Activated B cell treated with CpG ODN at 0.5 μM for 24 hours (primary cell): ENCODE results near the gene OAT. TPM values are rescaled to one million over a fixed set of nuclear protein-coding genes. Genes with fewer than 3 reads are reported as not detected.

Experiments
- ATAC-seq: fragments of 200-7000 bp; cut with Tn5 transposase; one replicate; pipeline ENCODE4 v1.10.0; 2021; ENCODE audit warnings: low read depth, mild to moderate bottlenecking, moderate library complexity
- CTCF ChIA-PET: fragments of 350-600 bp; sonication (Branson Sonifier 250); formaldehyde crosslinking; loops from one replicate; lab custom pipeline; 2021; ENCODE audit warnings: antibody characterized with exemption; lab: Charles Lee
- POLR2A ChIA-PET: fragments of 350-600 bp; sonication (Branson Sonifier 250); formaldehyde crosslinking; loops from one replicate; lab custom pipeline; 2021; ENCODE audit warnings: antibody characterized with exemption; lab: Charles Lee
- DNase-seq: peaks from one replicate; pipeline ENCODE4 v3.0.0; 2022
- H3K27ac Mint-ChIP-seq: one replicate; pipeline ENCODE4 v1.8.0; 2020; ENCODE audit warnings: mixed read lengths
- H3K27me3 Mint-ChIP-seq: one replicate; pipeline ENCODE4 v1.8.0; 2021; ENCODE audit warnings: mixed read lengths
- H3K36me3 Mint-ChIP-seq: one replicate; pipeline ENCODE4 v1.8.0; 2021; ENCODE audit warnings: low read depth, mixed read lengths
- H3K4me1 Mint-ChIP-seq: one replicate; pipeline ENCODE4 v1.8.0; 2021; ENCODE audit warnings: mixed read lengths
- H3K4me3 Mint-ChIP-seq: one replicate; pipeline ENCODE4 v1.8.0; 2020; ENCODE audit warnings: mild to moderate bottlenecking, mixed read lengths
- H3K9me3 Mint-ChIP-seq: one replicate; pipeline ENCODE4 v1.8.0; 2020; ENCODE audit warnings: mixed read lengths
- intact Hi-C: fragments of 100-400 bp; cut with micrococcal nuclease; formaldehyde crosslinking; loops from one replicate; pipeline ENCODE4 v1.15.1; 2024
- total RNA-seq: library from RNA; stranded (reverse); gene quantifications from 2 replicates; pipeline ENCODE4 v1.2.3, GENCODE V29; 2022
- TF ChIP-seq, protein P1 (sequence below): fragments of 200-600 bp; IDR thresholded peaks from one replicate; pipeline ENCODE4 v1.8.0; 2022; ENCODE audit warnings: antibody characterized with exemption, mild to moderate bottlenecking

Gene OAT
- total RNA-seq, 1 donor from 2014 or later, result 20.1 TPM

GRCh38 chr10:124433461-124433860 is 14.7 kb upstream of the OAT start:
- CTCF ChIA-PET, result no interaction called here
- POLR2A ChIA-PET, result no interaction called here
- Mint-ChIP-seq H3K27ac (no peak overlapping the region), H3K36me3 (no peaks in the 10 kb centered on the region), H3K9me3 (no peaks in the 10 kb centered on the region), H3K27me3 (peaks cover 25% of the 10 kb centered on the region), H3K4me3 (no peak overlapping the region), H3K4me1 (peaks cover 7% of the 10 kb centered on the region)
- ATAC-seq, result no peak
- intact Hi-C loops, result no loop called here
- DNase-seq, result no peak
- TF ChIP-seq, protein P1, sequence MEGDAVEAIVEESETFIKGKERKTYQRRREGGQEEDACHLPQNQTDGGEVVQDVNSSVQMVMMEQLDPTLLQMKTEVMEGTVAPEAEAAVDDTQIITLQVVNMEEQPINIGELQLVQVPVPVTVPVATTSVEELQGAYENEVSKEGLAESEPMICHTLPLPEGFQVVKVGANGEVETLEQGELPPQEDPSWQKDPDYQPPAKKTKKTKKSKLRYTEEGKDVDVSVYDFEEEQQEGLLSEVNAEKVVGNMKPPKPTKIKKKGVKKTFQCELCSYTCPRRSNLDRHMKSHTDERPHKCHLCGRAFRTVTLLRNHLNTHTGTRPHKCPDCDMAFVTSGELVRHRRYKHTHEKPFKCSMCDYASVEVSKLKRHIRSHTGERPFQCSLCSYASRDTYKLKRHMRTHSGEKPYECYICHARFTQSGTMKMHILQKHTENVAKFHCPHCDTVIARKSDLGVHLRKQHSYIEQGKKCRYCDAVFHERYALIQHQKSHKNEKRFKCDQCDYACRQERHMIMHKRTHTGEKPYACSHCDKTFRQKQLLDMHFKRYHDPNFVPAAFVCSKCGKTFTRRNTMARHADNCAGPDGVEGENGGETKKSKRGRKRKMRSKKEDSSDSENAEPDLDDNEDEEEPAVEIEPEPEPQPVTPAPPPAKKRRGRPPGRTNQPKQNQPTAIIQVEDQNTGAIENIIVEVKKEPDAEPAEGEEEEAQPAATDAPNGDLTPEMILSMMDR, result no peak

DNA sequence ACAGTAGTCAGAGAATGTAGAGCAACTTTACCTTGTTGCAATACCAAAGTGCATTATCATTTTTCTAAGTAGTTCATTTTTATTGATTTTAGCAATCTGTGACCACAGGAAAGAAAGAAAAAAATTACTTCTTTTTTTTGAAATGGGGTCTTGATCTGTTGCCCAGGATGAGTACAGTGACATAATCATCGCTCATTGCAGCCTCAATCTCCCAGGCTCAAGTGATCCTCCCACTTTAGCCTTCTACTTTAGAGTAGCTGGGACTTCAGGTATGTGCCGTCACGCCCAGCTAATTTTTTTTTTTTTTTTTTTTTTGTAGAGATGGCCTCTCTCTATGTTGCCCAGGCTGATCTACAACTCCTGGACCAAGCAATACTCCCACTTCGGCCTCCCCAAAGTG is 11.4 kb upstream of the OAT start:
- Mint-ChIP-seq H3K36me3 (no peaks in the 10 kb centered on the region), H3K9me3 (no peaks in the 10 kb centered on the region), H3K4me1 (no peaks in the 10 kb centered on the region), H3K27ac (no peak overlapping the region), H3K4me3 (no peak overlapping the region), H3K27me3 (peaks cover 23% of the 10 kb centered on the region)
- intact Hi-C loops, result no loop called here
- no peak for ATAC-seq
- no peak for DNase-seq
- ChIA-PET POLR2A (no interaction called here), CTCF (interaction anchor here (0.8 kb wide), 1 partner anchor 27 kb away, joined by 3 read pairs; no protein-coding TSS in a partner anchor)
- TF ChIP-seq, protein P1, result no peak

DNA sequence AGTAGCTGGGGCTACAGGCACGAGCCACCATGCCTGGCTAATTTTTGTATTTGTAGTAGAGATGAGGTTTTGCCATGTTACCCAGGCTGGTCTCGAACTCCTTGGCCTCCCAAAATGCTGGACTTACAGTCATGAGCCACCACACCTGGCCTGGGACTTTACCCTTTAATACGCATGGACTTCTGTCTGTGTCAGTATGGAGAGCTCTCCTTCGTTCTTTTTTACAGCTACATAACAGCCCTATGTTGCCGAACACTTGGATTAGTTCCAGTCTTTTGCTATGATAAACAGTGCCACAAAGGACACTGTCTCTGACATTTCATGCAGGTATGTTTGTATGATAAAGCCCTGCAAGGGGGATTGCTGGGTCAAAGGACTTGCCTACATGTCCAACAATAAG is 10.9 kb upstream of the OAT start:
- ChIA-PET CTCF (no interaction called here), POLR2A (interaction anchor here (0.7 kb wide), 1 partner anchor 308 kb away, joined by 4 read pairs; no protein-coding TSS in a partner anchor)
- intact Hi-C loops, result no loop called here
- Mint-ChIP-seq H3K36me3 (no peaks in the 10 kb centered on the region), H3K9me3 (no peaks in the 10 kb centered on the region), H3K27me3 (peaks cover 23% of the 10 kb centered on the region), H3K27ac (no peak overlapping the region), H3K4me1 (no peaks in the 10 kb centered on the region), H3K4me3 (no peak overlapping the region)
- DNase-seq (no peak), ATAC-seq (no peak)
- TF ChIP-seq, protein P1, result no peak

DNA sequence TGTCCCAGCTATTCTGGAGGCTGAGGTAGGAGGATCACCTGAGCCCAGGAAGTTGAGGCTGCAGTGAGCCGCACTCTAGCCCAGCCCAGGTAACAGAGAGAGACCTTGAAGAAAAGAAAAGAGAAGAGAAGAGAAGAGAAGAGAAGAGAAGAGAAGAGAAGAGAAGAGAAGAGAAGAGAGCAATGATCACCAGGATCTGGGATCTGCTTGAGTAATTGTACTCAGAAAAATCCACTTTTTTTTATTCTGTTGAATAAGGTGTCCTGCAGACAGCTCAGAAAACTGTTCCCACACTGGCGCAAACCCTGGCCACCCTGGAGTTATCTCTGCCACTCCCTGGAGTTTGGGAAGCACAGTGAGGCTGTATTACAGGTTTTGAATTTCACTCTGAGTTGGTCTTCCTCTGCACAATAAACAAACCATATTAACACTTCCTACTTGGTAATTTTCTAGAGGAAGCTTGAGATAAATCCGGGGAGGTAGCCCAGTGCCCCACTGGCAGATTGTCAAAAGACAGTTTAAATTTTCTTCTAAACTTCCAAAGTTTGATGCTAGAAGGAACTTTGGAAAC is 9.6 kb upstream of the OAT start:
- no peaks in the 10 kb centered on the region for H3K9me3 Mint-ChIP-seq
- no peaks in the 10 kb centered on the region for H3K4me1 Mint-ChIP-seq
- no peaks in the 10 kb centered on the region for H3K36me3 Mint-ChIP-seq
- peaks cover 33% of the 10 kb centered on the region for H3K27me3 Mint-ChIP-seq
- DNase-seq (no peak), ATAC-seq (no peak)
- TF ChIP-seq, protein P1, result no peak
- no peak overlapping the region for H3K4me3 Mint-ChIP-seq
- intact Hi-C loops, result no loop called here
- ChIA-PET CTCF (no interaction called here), POLR2A (no interaction called here)
- no peak overlapping the region for H3K27ac Mint-ChIP-seq

GRCh38 chr10:124425227-124425962 is 6.7 kb upstream of the OAT start:
- H3K27ac Mint-ChIP-seq, result no peak overlapping the region
- TF ChIP-seq, protein P1, result no peak
- no peak overlapping the region for H3K4me3 Mint-ChIP-seq
- no peaks in the 10 kb centered on the region for H3K36me3 Mint-ChIP-seq
- CTCF ChIA-PET, result no interaction called here
- peaks cover 37% of the 10 kb centered on the region for H3K27me3 Mint-ChIP-seq
- H3K9me3 Mint-ChIP-seq, result no peaks in the 10 kb centered on the region
- no peak for DNase-seq
- no peak for ATAC-seq
- POLR2A ChIA-PET, result no interaction called here
- H3K4me1 Mint-ChIP-seq, result no peaks in the 10 kb centered on the region
- intact Hi-C loops, result no loop called here
